Suprapubic skin (tissue), 3 donors: ENCODE data around the gene PDZD7.

Experiments
- EP300 ChIP-seq: sonication (generic); formaldehyde crosslinking; IDR thresholded peaks from one replicate; pipeline ENCODE4 v1.6.1; 2017; ENCODE audit warnings: antibody characterized with exemption
- POLR2A ChIP-seq, 2 donors: fragments of 450-650 bp; IDR thresholded peaks; one replicate each; pipeline ENCODE4 v1.6.1; 2017; ENCODE audit warnings: antibody characterized with exemption in 2 of 2, mild to moderate bottlenecking in 2 of 2, moderate library complexity in 2 of 2
- TF ChIP-seq, protein P1 (sequence below), 2 donors: fragments of 200-600 bp in 1 of 2; fragments of 450-650 bp in 1 of 2; sonication (generic) in 1 of 2; IDR thresholded peaks; one replicate each; pipeline ENCODE4 v1.5.1; 2016 to 2019; ENCODE audit warnings: antibody characterized with exemption in 2 of 2, mild to moderate bottlenecking in 1 of 2, moderate library complexity in 1 of 2

DNA sequence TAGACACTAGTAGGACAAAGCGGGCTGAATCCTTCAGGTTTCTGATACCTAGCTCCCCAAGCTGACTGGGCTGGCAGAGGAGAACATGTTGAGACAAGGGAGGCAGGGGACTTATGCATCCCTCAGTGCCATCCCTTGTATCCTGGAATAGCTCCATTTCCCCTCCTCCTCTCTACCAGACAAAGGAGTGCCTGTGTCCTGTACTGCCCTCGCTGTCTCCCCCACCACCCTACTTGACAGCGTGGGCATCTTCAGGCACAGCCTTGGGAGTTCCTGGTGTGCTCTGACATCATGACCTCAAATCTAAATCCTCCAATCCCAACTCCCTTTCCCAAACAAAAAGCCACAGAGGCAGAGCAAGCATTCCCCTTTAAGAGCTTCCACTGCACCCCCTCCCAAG, 9.1 kb upstream of the PDZD7 start:
- TF ChIP-seq POLR2A (IDR thresholded peaks at IDR 0.05), result no peak
- TF ChIP-seq, protein P1, sequence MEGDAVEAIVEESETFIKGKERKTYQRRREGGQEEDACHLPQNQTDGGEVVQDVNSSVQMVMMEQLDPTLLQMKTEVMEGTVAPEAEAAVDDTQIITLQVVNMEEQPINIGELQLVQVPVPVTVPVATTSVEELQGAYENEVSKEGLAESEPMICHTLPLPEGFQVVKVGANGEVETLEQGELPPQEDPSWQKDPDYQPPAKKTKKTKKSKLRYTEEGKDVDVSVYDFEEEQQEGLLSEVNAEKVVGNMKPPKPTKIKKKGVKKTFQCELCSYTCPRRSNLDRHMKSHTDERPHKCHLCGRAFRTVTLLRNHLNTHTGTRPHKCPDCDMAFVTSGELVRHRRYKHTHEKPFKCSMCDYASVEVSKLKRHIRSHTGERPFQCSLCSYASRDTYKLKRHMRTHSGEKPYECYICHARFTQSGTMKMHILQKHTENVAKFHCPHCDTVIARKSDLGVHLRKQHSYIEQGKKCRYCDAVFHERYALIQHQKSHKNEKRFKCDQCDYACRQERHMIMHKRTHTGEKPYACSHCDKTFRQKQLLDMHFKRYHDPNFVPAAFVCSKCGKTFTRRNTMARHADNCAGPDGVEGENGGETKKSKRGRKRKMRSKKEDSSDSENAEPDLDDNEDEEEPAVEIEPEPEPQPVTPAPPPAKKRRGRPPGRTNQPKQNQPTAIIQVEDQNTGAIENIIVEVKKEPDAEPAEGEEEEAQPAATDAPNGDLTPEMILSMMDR (IDR thresholded peaks at IDR 0.05), result no peak
- TF ChIP-seq EP300, result no peak
